SK-N-DZ (cell line): ENCODE data around the gene DAZAP1.

Experiments
- DNase-seq: peaks from one replicate; pipeline ENCODE4 v3.0.0-alpha.2; 2015; ENCODE audit warnings: low spot score

DAZAP1 gene

GRCh38 chr19:1377176-1377964, 30.0 kb upstream of the DAZAP1 start:
- no peak for DNase-seq

- DNase-seq: no peak
Measured at GRCh38 chr19:1377965-1378785, 29.2 kb upstream of the DAZAP1 start.

GRCh38 chr19:1379126-1379905, 28.1 kb upstream of the DAZAP1 start:
- DNase-seq: no peak

GRCh38 chr19:1379961-1380489, 27.4 kb upstream of the DAZAP1 start:
- no peak for DNase-seq

- DNase-seq: no peak
Measured at GRCh38 chr19:1382250-1382649, 25.1 kb upstream of the DAZAP1 start.

- no peak for DNase-seq
Measured at GRCh38 chr19:1383017-1383311, 24.4 kb upstream of the DAZAP1 start.

GRCh38 chr19:1383312-1384084, 23.9 kb upstream of the DAZAP1 start, which contains the start of gene NDUFS7:
TSS of gene NDUFS7 (plus strand) at chr19:1383907. CDS start at chr19:1383927, 20 bp downstream.
- DNase-seq: peak; percentile 90

- DNase-seq: no peak
Measured at GRCh38 chr19:1384085-1384462, 23.3 kb upstream of the DAZAP1 start.

GRCh38 chr19:1384478-1385110, 22.8 kb upstream of the DAZAP1 start:
- no peak for DNase-seq

GRCh38 chr19:1385816-1386215, 21.6 kb upstream of the DAZAP1 start:
- DNase-seq: no peak

- no peak for DNase-seq
Measured at GRCh38 chr19:1386945-1387683, 20.3 kb upstream of the DAZAP1 start.

GRCh38 chr19:1387684-1388636, 19.4 kb upstream of the DAZAP1 start:
- DNase-seq: no peak

GRCh38 chr19:1388637-1389026, 18.8 kb upstream of the DAZAP1 start:
- DNase-seq: no peak

- DNase-seq: no peak
Measured at GRCh38 chr19:1389033-1389940, 18.1 kb upstream of the DAZAP1 start.

GRCh38 chr19:1390890-1391423, 16.4 kb upstream of the DAZAP1 start:
- DNase-seq: peak; percentile 77

- DNase-seq: no peak
Measured at GRCh38 chr19:1392407-1392806, 15.0 kb upstream of the DAZAP1 start.

- no peak for DNase-seq
Measured at GRCh38 chr19:1392939-1393530, 14.4 kb upstream of the DAZAP1 start.
